A673 (cell line): ENCODE measurements around the gene GIMAP8. TPM values are rescaled to one million over a fixed set of nuclear protein-coding genes. Genes with fewer than 3 reads are reported as not detected.

Experiments
- BruUV-seq: library from RNA; stranded (reverse); fragments of 400-500 nt; replicated peaks from 2 replicates; lab custom pipeline; 2021; lab: Mats Ljungman, UMichigan
- CTCF ChIA-PET: fragments of 300-600 bp; sonication (Branson Sonifier 250); formaldehyde crosslinking; loops from one replicate; lab custom pipeline; 2022; ENCODE audit warnings: antibody characterized with exemption; lab: Charles Lee
- POLR2A ChIA-PET: fragments of 300-600 bp; sonication (Branson Sonifier 250); formaldehyde crosslinking; loops from one replicate; lab custom pipeline; 2022; ENCODE audit warnings: antibody characterized with exemption; ENCODE audit not compliant: low non-redundant PET; lab: Charles Lee
- DNase-seq: peaks from one replicate; pipeline ENCODE4 v3.0.0-alpha.2; 2015; ENCODE audit warnings: low spot score
- H3K27ac ChIP-seq: fragments of 200-600 bp; sonication (generic); 2 replicates; pipeline ENCODE4 v1.5.1; 2016; ENCODE audit warnings: mixed run types, low read depth, mild to moderate bottlenecking, mixed read lengths, antibody characterized with exemption, low read length; ENCODE audit not compliant: poor library complexity, severe bottlenecking
- H3K27me3 ChIP-seq: fragments of 200-600 bp; sonication (generic); replicated peaks from 2 replicates; pipeline ENCODE4 v1.6.1; 2017; ENCODE audit warnings: mixed run types, low read depth, mild to moderate bottlenecking, mixed read lengths, antibody characterized with exemption, low read length; ENCODE audit not compliant: insufficient read depth, poor library complexity
- H3K36me3 ChIP-seq: fragments of 200-600 bp; sonication (generic); 2 replicates; pipeline ENCODE4 v1.6.1; 2016; ENCODE audit warnings: mixed run types, mild to moderate bottlenecking, mixed read lengths, antibody characterized with exemption, low read length; ENCODE audit not compliant: insufficient read depth, poor library complexity, severe bottlenecking
- H3K4me1 ChIP-seq: fragments of 200-600 bp; sonication (generic); 2 replicates; pipeline ENCODE4 v1.6.1; 2017; ENCODE audit warnings: mixed run types, mild to moderate bottlenecking, mixed read lengths, antibody characterized with exemption, low read length; ENCODE audit not compliant: insufficient read depth, poor library complexity, severe bottlenecking
- H3K4me3 ChIP-seq: fragments of 200-600 bp; sonication (generic); 2 replicates; pipeline ENCODE4 v1.5.1; 2016; ENCODE audit warnings: low read depth, mixed run types, mild to moderate bottlenecking, mixed read lengths, low read length; ENCODE audit not compliant: poor library complexity, severe bottlenecking
- H3K9me3 ChIP-seq: fragments of 200-600 bp; sonication (generic); 2 replicates; pipeline ENCODE4 v1.6.1; 2016; ENCODE audit warnings: mixed run types, low read depth, mild to moderate bottlenecking, mixed read lengths, antibody characterized with exemption, low read length; ENCODE audit not compliant: poor library complexity, severe bottlenecking
- CTCF ChIP-seq: fragments of 300-800, 200-600 bp; sonication (generic); conservative IDR thresholded peaks from 2 replicates; pipeline ENCODE4 v1.5.1; 2017; ENCODE audit warnings: low read depth, mild to moderate bottlenecking, antibody characterized with exemption, low read length, moderate library complexity, mixed read lengths
- EZH2 ChIP-seq: fragments of 200-600 bp; sonication (generic); IDR thresholded peaks from 2 replicates; pipeline ENCODE4 v1.6.1; 2017; ENCODE audit warnings: borderline replicate concordance, low read depth, mild to moderate bottlenecking, mixed read lengths, antibody characterized with exemption, low read length; ENCODE audit not compliant: poor library complexity, severe bottlenecking
- intact Hi-C: fragments of 100-400 bp; cut with micrococcal nuclease; formaldehyde crosslinking; loops from one replicate; pipeline ENCODE4 v1.10.0; 2022; ENCODE audit not compliant: unreplicated experiment
- total RNA-seq: library from RNA; stranded (reverse); gene quantifications from 2 replicates; pipeline ENCODE4 v1.2.3, GENCODE V29; 2021

The GIMAP8 gene
- total RNA-seq, 1 experiment from 2014 or later, result not detected

- no peak for DNase-seq
- no peak overlapping the region for H3K4me3 ChIP-seq
- H3K36me3 ChIP-seq, result no peaks in the 10 kb centered on the region
- CTCF ChIA-PET, result interaction anchor here (0.5 to 1.4 kb wide), 4 partner anchors 32 to 338 kb away, joined by 3 to 11 read pairs (median 5); no protein-coding TSS in a partner anchor
- H3K4me1 ChIP-seq, result peaks cover 4% of the 10 kb centered on the region
- no peaks in the 10 kb centered on the region for H3K9me3 ChIP-seq
- no peaks in the 10 kb centered on the region for H3K27me3 ChIP-seq
- no peak overlapping the region for H3K27ac ChIP-seq
- BruUV-seq, result no TSS peak
- no peak for TF ChIP-seq CTCF
- no peak for TF ChIP-seq EZH2
- POLR2A ChIA-PET, result no interaction called here
- intact Hi-C loops, result loop anchor here (2.0 kb wide), 1 partner anchor 305 kb away; no protein-coding TSS in a partner anchor
These were observed 1.1 kb upstream of the GIMAP8 start for GRCh38 chr7:150449206-150449952.

GRCh38 chr7:150451097-150451793, 815 bp downstream of the GIMAP8 start:
- BruUV-seq, result no TSS peak
- Histone ChIP-seq H3K36me3 (no peaks in the 10 kb centered on the region), H3K27me3 (no peaks in the 10 kb centered on the region), H3K4me3 (no peak overlapping the region), H3K4me1 (peaks cover 4% of the 10 kb centered on the region), H3K27ac (no peak overlapping the region), H3K9me3 (no peaks in the 10 kb centered on the region)
- no peak for DNase-seq
- POLR2A ChIA-PET, result no interaction called here
- intact Hi-C loops, result no loop called here
- CTCF ChIA-PET, result interaction anchor here (0.5 kb wide), 1 partner anchor 15 kb away, joined by 5 read pairs; no protein-coding TSS in a partner anchor
- TF ChIP-seq EZH2, result no peak
- TF ChIP-seq CTCF, result no peak

DNA sequence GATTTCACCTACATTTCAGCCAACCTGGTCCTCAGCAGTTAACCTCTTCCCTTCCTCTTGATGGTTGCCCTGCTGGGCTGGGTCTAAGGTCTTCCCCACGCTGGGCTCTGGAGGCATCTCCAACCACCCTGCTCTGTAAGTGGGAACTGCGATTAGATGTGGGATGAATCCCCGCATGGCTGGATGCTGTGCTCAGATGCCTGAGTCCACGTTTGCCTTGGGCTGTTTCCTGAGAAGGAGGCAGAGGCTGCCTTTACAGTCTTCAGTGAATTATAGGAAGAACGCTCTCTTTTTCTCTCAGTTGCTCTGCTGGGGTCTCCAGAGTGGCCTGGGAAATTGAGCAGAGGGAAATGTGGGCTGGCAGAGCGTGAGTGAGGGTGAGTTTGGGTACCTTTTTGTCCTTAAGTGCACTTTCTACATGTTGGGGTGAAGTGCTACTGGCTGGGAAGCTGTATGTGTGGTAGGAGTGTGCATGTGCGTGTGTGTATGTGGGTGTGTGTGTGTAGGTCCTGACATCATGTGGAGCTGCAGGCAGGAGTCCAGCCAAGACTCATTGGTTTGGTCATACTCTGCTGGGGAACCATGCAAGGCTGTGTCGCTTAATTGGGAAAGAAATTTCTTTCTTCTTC, 1.5 kb downstream of the GIMAP8 start:
- Histone ChIP-seq H3K27ac (no peak overlapping the region), H3K9me3 (no peaks in the 10 kb centered on the region), H3K27me3 (no peaks in the 10 kb centered on the region), H3K4me1 (peaks cover 4% of the 10 kb centered on the region), H3K36me3 (no peaks in the 10 kb centered on the region), H3K4me3 (no peak overlapping the region)
- no TSS peak for BruUV-seq
- POLR2A ChIA-PET, result no interaction called here
- intact Hi-C loops, result no loop called here
- no peak for TF ChIP-seq CTCF
- no peak for TF ChIP-seq EZH2
- CTCF ChIA-PET, result no interaction called here
- no peak for DNase-seq
